ENCODE data around the gene CDC42BPA. TPM values are rescaled to one million over a fixed set of nuclear protein-coding genes. Genes with fewer than 3 reads are reported as not detected.
"Not testable (repeated sequence)": the region's sequence is repeated elsewhere in the genome, so short reads cannot be mapped to it uniquely, and the experiment has no call there.

The CDC42BPA gene
- polyA plus RNA-seq, 1 donor from 2014 or later, result 22.9 TPM

DNA sequence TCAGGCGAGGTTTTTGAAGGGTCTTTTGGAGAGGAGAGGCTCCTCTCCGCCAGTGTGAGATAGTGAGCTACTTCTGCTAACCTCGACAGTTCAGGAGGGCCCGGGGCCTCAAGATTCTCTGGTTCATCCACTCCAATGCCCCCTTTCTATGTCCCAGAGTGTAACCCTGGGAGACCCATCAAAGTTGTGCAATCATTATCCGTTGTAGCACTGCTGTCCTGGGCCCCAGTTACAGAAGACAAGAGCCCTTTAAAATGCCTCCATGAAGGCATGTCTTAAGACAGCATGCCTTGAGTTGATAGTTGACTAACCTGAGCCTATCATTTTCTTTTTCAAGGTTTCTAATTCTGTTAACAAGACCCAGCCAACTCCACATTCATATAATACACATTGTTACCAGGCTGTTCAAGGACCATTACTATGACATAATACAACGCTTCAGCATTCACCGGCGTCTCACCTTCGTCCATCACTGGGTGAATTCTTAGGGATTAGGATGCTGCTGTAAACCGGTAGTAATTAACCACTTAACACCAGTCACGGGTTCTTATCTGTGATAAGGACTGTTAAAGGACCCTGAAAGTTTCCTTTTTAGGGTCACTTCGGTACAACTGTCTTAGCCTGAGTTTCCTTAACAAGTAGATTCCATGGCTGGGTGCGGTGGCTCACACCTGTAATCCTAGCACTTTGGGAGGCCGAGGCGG, 37.4 kb upstream of the CDC42BPA start:
- no peak for TF ChIP-seq POLR2AphosphoS5 (IDR thresholded peaks at IDR 0.05)
- TF ChIP-seq, protein P1, sequence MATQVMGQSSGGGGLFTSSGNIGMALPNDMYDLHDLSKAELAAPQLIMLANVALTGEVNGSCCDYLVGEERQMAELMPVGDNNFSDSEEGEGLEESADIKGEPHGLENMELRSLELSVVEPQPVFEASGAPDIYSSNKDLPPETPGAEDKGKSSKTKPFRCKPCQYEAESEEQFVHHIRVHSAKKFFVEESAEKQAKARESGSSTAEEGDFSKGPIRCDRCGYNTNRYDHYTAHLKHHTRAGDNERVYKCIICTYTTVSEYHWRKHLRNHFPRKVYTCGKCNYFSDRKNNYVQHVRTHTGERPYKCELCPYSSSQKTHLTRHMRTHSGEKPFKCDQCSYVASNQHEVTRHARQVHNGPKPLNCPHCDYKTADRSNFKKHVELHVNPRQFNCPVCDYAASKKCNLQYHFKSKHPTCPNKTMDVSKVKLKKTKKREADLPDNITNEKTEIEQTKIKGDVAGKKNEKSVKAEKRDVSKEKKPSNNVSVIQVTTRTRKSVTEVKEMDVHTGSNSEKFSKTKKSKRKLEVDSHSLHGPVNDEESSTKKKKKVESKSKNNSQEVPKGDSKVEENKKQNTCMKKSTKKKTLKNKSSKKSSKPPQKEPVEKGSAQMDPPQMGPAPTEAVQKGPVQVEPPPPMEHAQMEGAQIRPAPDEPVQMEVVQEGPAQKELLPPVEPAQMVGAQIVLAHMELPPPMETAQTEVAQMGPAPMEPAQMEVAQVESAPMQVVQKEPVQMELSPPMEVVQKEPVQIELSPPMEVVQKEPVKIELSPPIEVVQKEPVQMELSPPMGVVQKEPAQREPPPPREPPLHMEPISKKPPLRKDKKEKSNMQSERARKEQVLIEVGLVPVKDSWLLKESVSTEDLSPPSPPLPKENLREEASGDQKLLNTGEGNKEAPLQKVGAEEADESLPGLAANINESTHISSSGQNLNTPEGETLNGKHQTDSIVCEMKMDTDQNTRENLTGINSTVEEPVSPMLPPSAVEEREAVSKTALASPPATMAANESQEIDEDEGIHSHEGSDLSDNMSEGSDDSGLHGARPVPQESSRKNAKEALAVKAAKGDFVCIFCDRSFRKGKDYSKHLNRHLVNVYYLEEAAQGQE (IDR thresholded peaks at IDR 0.05; ENCODE audit: borderline replicate concordance), result no peak
- no peak for TF ChIP-seq EP300 (conservative IDR thresholded peaks at IDR 0.05; ENCODE audit: poor library complexity, severe bottlenecking)
- TF ChIP-seq EZH2 (IDR thresholded peaks at IDR 0.05; ENCODE audit: borderline replicate concordance, insufficient read depth, low read length, poor library complexity, severe bottlenecking), result no peak
- no peak for TF ChIP-seq SMC3 (conservative IDR thresholded peaks at IDR 0.05; ENCODE audit: poor library complexity)
- TF ChIP-seq, protein P2, sequence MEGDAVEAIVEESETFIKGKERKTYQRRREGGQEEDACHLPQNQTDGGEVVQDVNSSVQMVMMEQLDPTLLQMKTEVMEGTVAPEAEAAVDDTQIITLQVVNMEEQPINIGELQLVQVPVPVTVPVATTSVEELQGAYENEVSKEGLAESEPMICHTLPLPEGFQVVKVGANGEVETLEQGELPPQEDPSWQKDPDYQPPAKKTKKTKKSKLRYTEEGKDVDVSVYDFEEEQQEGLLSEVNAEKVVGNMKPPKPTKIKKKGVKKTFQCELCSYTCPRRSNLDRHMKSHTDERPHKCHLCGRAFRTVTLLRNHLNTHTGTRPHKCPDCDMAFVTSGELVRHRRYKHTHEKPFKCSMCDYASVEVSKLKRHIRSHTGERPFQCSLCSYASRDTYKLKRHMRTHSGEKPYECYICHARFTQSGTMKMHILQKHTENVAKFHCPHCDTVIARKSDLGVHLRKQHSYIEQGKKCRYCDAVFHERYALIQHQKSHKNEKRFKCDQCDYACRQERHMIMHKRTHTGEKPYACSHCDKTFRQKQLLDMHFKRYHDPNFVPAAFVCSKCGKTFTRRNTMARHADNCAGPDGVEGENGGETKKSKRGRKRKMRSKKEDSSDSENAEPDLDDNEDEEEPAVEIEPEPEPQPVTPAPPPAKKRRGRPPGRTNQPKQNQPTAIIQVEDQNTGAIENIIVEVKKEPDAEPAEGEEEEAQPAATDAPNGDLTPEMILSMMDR (IDR thresholded peaks at IDR 0.05; ENCODE audit: poor library complexity, severe bottlenecking), result no peak
- TF ChIP-seq RAD21 (conservative IDR thresholded peaks at IDR 0.05), result no peak
- TF ChIP-seq MXI1 (conservative IDR thresholded peaks at IDR 0.05; ENCODE audit: poor library complexity, severe bottlenecking), result no peak
- TF ChIP-seq TAF1 (IDR thresholded peaks at IDR 0.05; ENCODE audit: low read depth), result no peak
- Histone ChIP-seq H3K4me2 (ENCODE audit: low read length) (no peak overlapping the region), H3K79me2 (replicated peaks; ENCODE audit: insufficient read depth, low read length) (no peaks in the 10 kb centered on the region), H2AFZ (ENCODE audit: low read depth, low read length) (no peak overlapping the region), H3K4me3 (ENCODE audit: low read length) (no peak overlapping the region), H3K9me3 (ENCODE audit: low read length) (no peaks in the 10 kb centered on the region), H3K27me3 (ENCODE audit: insufficient read depth, low read depth, low read length) (no peaks in the 10 kb centered on the region), H3K36me3 (ENCODE audit: insufficient read depth, low read length) (no peaks in the 10 kb centered on the region), H3K9me2 (ENCODE audit: insufficient read depth, low read length) (no peaks in the 10 kb centered on the region), H3F3A (ENCODE audit: insufficient read depth, low read length, poor library complexity, severe bottlenecking) (no peaks in the 10 kb centered on the region), H4K20me1 (ENCODE audit: insufficient read depth) (no peaks in the 10 kb centered on the region), H3K27ac (ENCODE audit: low read length) (no peak overlapping the region), H3K9ac (ENCODE audit: low read length) (no peak overlapping the region)

DNA sequence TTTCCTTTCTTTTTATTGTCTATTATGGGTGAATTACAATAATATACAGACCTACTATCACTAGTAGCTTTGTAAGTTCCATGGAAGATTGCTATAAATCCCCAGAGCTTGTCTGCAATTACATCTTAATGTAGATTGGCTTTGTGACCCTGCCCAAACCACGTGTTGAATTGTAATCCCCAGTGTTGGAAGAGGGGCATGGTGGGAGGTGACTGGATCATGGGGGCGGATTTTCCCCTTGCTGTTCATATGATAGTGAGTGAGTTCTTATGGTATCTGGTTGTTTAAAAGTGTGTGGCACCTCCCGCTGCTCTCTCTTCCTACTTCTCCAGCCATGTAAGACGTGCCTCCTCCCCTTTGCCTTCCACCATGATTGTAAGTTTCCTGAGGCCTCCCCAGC, 34.9 kb upstream of the CDC42BPA start:
- Histone ChIP-seq H3K27ac (ENCODE audit: low read length) (no peak overlapping the region), H3K27me3 (ENCODE audit: insufficient read depth, low read depth, low read length) (no peaks in the 10 kb centered on the region), H2AFZ (ENCODE audit: low read depth, low read length) (no peak overlapping the region), H3K9me3 (ENCODE audit: low read length) (no peaks in the 10 kb centered on the region), H3K4me3 (ENCODE audit: low read length) (no peak overlapping the region), H3K79me2 (replicated peaks; ENCODE audit: insufficient read depth, low read length) (no peaks in the 10 kb centered on the region), H3K9ac (ENCODE audit: low read length) (no peak overlapping the region), H3K4me2 (ENCODE audit: low read length) (no peak overlapping the region), H3F3A (ENCODE audit: insufficient read depth, low read length, poor library complexity, severe bottlenecking) (no peaks in the 10 kb centered on the region), H3K9me2 (ENCODE audit: insufficient read depth, low read length) (no peaks in the 10 kb centered on the region), H3K36me3 (ENCODE audit: insufficient read depth, low read length) (no peaks in the 10 kb centered on the region), H4K20me1 (ENCODE audit: insufficient read depth) (no peaks in the 10 kb centered on the region)
- TF ChIP-seq POLR2AphosphoS5 (IDR thresholded peaks at IDR 0.05) (no peak), MXI1 (conservative IDR thresholded peaks at IDR 0.05; ENCODE audit: poor library complexity, severe bottlenecking) (no peak), RAD21 (conservative IDR thresholded peaks at IDR 0.05) (no peak)

DNA sequence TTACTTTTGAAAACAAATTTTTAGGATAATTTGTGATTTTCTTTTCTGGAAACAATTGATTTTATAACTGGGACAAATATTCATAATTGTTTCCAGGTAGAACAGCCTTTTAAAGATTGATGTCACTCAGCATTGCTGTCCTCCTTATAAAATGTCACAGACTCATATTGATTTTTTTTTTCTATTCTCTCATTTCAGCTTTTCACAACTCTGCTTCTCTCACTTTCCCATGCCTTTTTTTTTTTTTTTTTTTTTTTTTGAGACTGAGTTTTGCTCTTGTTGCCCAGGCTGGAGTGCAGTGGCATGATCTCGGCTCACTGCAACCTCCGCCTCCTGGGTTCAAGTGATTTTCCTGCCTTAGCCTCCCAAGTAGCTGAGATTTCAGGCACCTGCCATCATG, 33.9 kb upstream of the CDC42BPA start:
- not testable (repeated sequence) for H3K9me3 ChIP-seq (ENCODE audit: low read length); H3F3A ChIP-seq (ENCODE audit: insufficient read depth, low read length, poor library complexity, severe bottlenecking); H3K79me2 ChIP-seq (replicated peaks; ENCODE audit: insufficient read depth, low read length); H3K27me3 ChIP-seq (ENCODE audit: insufficient read depth, low read depth, low read length); H3K27ac ChIP-seq (ENCODE audit: low read length); H3K9me2 ChIP-seq (ENCODE audit: insufficient read depth, low read length); H3K9ac ChIP-seq (ENCODE audit: low read length); H2AFZ ChIP-seq (ENCODE audit: low read depth, low read length); H4K20me1 ChIP-seq (ENCODE audit: insufficient read depth); H3K4me3 ChIP-seq (ENCODE audit: low read length); H3K36me3 ChIP-seq (ENCODE audit: insufficient read depth, low read length); H3K4me2 ChIP-seq (ENCODE audit: low read length)
